Adipose tissue (tissue), 3 donors: Measurements from ENCODE around the gene GALT. TPM values are rescaled to one million over a fixed set of nuclear protein-coding genes. Genes with fewer than 3 reads are reported as not detected.
"Not testable (repeated sequence)": the region's sequence is repeated elsewhere in the genome, so short reads cannot be mapped to it uniquely, and the experiment has no call there.

Source experiments
- H3K27ac ChIP-seq: one replicate; pipeline ENCODE4 v1.5.1; 2013; ENCODE audit warnings: low read depth, low read length
- WGBS, 3 donors: extraction: QIAGEN DNeasy Blood & Tissue Kit; methylation state at CpG; one replicate each; pipeline ENCODE4 v1.1.7; 2013; 5-methylcytosine and 5-hydroxymethylcytosine counted together
- polyA plus RNA-seq, 3 donors: library from polyadenylated mRNA; stranded (reverse); fragments of 200-250 nt; gene quantifications; one replicate each; pipeline ENCODE4 v1.2.3, GENCODE V29; 2013
- donor health status: healthy with polysubstance abuse.
- donor health status: Bipolar disorder and iron deficiency.
- donor health status: healthy.

GALT gene
- polyA plus RNA-seq, 3 donors, result 18.5 to 35.9 (median 26.6) TPM

DNA sequence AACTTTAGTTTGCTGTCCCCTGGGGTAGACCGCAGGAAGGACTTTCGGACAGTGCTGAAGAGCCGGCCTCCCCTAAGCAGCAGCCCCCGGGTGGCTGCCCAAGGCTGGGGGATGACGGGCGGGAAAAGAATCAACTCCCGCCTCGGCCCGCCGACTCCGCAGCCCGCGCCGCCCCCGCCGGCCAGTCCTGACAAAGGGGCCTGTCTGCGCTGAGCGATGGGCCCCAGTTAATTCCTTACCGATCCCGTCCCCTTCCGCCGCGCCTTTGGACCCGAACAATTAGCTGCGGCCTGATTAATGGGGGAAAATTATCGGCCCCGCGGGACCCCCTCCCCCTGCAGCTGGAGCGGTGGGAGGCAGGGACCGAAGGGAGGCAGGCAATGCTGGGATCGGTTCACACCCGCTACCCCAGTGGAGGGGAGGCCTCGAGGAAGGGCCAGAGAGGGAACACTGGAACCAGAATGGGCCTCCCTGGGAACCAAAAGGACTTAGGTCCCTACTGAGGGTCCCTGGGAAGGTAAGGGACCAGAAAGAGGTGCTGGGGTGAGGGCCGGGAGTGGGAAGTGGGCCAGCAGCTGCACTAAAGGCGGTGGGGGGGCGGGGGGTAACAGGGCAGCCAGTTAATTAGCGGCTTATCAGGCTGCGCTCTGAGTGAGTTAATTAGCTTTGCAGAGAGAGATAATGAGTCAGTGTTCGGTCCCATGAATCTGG, 21.8 kb upstream of the GALT start:
- H3K27ac ChIP-seq, result no peak overlapping the region
- 16 to 20% (median 18%) methylated on average over 39 of the region's 39 CpGs for WGBS, 3 donors

GRCh38 chr9:34625186-34625486, 21.3 kb upstream of the GALT start:
- H3K27ac ChIP-seq, result no peak overlapping the region
- WGBS, 3 donors, result 57 to 75% (median 75%) methylated on average over 3 of the region's 3 CpGs

DNA sequence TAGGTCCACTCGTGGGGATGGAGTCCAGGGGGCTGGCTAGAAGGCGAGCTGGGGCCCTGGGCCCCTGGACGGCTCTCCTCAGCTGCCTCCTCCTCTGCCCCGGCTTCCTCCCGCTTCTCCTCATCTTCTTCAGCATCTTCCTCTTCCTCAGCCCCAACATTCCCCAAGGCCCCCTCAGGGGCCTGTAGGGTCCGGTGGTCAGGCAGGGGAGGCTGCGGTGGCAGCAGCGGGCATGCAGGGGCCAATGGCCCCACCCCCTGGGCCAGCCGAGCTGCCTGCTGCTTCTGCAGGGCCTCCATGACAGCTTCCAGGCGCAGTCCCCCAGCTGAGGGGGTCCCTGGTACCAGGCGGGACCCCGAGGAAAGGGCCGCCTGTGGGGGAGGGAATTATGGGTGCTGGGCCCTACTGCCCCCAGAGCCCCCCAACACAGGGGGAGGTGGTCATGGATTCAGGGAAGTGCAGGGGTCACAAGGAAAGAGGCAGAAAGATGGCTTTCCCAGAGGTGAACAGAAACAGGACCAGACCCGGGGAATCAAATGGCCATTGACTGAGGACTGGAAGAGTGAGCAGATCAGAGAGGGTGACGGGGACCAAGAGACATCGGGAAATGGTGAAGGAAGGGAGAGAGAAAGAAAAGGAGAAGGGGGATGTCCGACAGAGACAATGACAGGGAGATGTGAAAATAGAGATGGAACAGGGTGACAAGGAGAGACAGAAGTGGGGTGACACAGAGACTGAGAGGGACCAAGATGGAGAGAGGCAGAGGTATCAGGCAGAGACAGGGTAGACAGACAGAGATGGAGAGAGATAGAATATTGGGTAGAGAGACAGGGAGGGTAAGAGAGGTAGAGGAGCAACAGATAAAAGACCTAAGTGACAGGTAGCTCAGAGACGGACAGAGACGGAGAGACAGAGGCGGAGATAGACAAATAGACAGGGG, 18.5 kb upstream of the GALT start:
- H3K27ac ChIP-seq, result no peak overlapping the region
- 35 to 41% (median 37%) methylated on average over 20 of the region's 20 CpGs for WGBS, 3 donors

DNA sequence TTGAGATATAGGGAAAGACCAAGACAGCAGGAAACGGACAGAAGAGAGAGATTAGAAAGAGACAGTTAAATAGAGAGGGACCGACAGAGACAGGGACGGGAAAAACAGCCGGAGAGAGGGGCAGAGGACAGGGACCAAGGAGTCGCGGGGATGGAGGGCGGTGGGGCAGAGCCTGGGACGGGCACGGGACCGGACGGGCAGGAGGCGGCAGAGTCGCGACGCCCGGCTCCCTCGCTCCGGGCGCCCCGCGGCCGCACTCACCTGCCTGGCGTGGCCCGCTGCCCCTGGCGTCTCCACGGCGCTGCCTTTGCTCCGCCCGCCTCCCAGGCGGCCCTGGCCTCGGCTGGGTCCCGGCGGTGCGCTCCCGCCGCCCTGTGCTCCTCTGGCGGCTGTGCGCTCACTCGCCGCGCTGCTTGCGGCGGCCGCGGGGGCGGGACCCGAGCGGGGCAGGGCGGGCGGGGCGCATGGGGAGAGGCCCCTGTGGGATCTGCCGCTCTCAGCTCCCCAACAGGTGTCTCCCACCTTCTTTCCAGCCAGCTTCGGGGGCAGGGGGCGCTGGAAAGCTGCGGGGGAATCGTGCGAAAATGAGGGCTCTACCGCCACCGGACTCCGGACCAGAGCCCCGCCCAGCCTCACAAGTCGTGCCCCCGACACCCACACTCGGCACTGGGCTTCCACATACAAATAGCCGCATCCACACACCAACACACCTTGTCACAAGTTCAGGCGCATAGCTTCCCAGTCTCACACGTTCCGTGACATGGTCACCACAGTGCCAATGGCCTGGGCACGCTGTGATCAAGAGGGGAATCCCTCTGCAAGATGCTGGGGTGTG, 17.6 kb upstream of the GALT start, which contains the start of gene ARID3C:
Gene ARID3C (minus strand): TSS at position 411 of the 835 bp plus-strand sequence. CDS start 1,052 bp downstream, outside the sequence.
- no peak within 1 kb of the TSS for H3K27ac ChIP-seq
- 1 to 2% (median 2%) methylated on average over 56 to 64 of the region's 69 CpGs for WGBS, 3 donors

DNA sequence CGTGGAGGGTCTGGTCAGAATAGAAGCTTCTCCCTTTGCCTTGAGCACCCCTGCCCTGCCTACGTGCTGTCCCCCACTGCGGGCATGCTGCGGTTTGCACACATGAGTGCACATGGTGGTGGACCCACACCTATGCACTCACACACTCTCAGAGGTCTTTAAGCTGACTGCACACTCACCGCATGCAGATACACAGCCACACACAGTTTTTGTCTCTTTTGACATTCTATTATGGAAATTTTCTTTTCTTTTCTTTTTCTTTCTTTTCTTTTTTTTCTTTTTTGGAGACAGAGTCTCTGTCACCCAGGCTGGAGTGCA, 17.0 kb upstream of the GALT start:
- 24 to 33% (median 30%) methylated on average over 5 of the region's 5 CpGs for WGBS, 3 donors
- H3K27ac ChIP-seq, result no peak overlapping the region

DNA sequence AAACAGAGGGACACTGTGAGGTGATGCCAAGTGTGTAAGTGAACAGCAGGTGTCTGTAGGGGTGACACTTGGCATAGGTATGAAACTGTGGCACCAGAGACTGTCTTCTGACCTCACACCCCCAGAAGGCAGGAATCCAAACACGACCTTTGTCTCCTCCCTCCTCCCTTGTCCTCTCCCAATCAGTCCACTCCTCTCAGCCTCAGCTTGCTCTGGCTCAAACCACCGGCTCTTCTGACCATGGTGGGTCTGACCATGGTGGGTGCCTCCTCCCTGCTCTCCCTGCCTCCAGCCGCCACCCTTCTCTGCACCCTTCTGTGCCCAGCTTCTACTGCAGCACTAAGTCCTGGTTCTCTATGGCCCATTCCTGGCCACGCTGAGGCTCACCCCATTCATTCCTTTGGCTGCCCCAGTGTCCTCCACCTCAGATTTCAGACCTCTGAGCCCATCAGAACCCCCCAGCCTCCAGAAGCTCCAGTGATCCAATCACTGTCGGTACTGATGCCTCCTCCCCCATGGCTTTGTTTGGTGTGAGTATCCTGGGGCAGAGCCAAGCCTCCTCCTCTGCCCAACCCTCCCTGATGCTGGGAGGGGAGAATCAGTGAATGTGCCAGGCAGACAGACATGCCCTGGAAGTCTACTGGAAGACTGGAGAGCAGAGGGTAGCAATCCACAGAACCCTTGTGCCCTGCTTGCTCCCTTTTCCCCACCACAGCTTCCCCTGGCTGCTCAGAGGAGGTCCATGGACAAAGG, 15.9 kb upstream of the GALT start:
- 26 to 36% (median 30%) methylated on average over 5 of the region's 5 CpGs for WGBS, 3 donors

DNA sequence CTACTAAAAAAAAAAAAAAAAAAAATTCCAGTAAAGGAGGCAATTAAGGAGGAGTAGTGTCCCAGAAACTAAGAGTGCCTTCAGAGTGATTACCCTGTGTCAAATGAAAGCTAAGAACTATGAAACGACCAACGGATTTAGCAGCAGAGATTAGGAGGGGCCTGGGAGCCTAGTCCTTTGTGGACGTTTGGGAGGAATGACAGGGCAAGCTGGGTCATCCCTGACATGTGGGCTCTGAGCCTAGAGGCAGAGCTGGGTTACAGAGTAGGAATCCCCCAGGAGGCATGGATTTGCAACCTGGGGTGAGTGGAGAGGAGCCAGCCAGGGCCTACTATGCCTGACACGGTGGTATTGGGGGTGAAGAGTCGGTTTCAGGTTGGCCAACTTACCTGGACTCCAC, 13.3 kb upstream of the GALT start:
- 55 to 69% (median 60%) methylated on average over 5 of the region's 5 CpGs for WGBS, 3 donors
- H3K27ac ChIP-seq, result no peak overlapping the region

More for the DNA sequence above, 15.9 kb upstream of the GALT start:
- no peak overlapping the region for H3K27ac ChIP-seq

DNA sequence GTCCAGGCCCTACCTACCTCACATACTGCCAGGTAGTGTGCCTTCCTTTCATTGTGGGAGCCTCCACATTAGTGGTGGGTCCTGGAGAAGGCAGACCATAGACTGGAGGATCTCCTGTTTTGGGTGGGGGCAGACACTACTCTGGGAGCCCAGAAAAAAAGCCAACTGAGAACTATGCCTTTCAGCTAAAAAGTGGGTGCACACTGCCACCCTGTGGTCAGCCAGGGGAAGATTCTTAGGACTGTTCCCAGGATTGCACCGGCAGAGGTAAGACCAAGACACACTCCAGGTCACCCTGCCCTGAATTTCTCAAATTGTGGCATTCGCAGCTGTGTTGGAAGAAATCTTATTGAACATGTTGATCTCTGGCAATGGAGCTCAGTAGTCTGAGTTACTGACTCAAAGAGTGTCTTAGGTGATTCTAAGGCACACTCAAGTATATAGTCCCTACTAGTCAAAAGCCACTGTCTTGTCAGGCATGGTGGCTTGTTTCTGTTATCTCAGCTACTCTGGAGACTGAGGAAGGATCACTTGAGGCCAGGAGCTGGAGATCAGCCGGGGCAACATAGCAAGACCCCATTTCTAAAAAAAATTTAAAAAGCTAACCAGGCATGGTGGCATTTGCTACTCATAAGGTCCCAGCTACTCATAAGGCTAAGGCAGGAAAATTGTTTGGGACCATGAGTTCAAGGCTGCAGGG, 12.5 kb upstream of the GALT start:
- WGBS, 3 donors, result 13 to 24% (median 23%) methylated on average over 3 of the region's 3 CpGs
- H3K27ac ChIP-seq, result no peak overlapping the region

- no peak overlapping the region for H3K27ac ChIP-seq
- 68 to 85% (median 71%) methylated on average over 3 of the region's 3 CpGs for WGBS, 3 donors
Measured at GRCh38 chr9:34634551-34635248, 11.8 kb upstream of the GALT start.

- WGBS, 3 donors, result 87 to 94% (median 93%) methylated on average over 14 of the region's 14 CpGs
Measured at GRCh38 chr9:34635556-34635955, 10.9 kb upstream of the GALT start.

DNA sequence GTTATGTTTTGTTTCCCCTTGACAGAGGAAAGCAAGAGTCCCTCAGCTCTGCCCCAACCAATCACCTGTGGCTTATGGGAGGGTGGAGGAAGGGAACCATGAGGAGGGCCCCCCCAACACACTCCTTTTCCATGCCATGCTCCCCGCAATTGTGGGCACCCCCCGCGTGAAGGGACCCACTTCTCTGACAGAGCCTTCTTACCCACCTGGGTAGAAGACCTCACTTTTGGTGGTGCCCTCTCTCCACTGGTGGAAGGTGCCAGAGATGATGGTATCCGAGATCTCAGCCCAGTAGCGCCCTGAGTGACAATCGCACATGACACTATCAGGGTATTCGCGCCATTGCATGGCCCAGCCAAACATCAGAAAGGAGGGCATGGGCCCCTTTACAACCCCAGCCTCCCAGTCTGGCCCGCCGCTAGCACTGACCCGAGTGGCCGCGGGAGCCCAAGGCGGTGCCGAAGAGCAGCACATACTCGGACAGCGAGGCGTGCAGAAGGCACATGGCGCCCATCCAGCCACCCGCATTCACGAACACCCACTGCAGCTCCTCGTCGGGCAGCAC, 9.6 kb upstream of the GALT start:
- WGBS, 3 donors, result 9 to 10% (median 9%) methylated on average over 23 of the region's 23 CpGs
- no peak overlapping the region for H3K27ac ChIP-seq

More at GRCh38 chr9:34635556-34635955, 10.9 kb upstream of the GALT start:
- no peak overlapping the region for H3K27ac ChIP-seq

GRCh38 chr9:34637356-34638137, 8.9 kb upstream of the GALT start, which contains the start of gene SIGMAR1:
TSS of gene SIGMAR1 (minus strand) at chr9:34637787. CDS start at chr9:34637697, 90 bp downstream.
- no peak within 1 kb of the TSS for H3K27ac ChIP-seq
- 0 to 1% (median 0%) methylated on average over 61 to 74 of the region's 74 CpGs for WGBS, 3 donors

- H3K27ac ChIP-seq, result no peak overlapping the region
- WGBS, 3 donors, result 17 to 31% (median 30%) methylated on average over 7 of the region's 7 CpGs
Measured at GRCh38 chr9:34638138-34638445, 8.4 kb upstream of the GALT start.

GRCh38 chr9:34639322-34639721, 7.2 kb upstream of the GALT start:
- whole genome bisulfite sequencing, 3 donors, result 84 to 92% (median 91%) methylated on average over 8 of the region's 8 CpGs
- not testable (repeated sequence) for H3K27ac ChIP-seq

GRCh38 chr9:34642679-34643078, 3.8 kb upstream of the GALT start:
- H3K27ac ChIP-seq, result no peak overlapping the region
- 96 to 100% (median 97%) methylated on average over 1 of the region's 1 CpG for WGBS, 3 donors

GRCh38 chr9:34644766-34645314, 1.6 kb upstream of the GALT start:
- H3K27ac ChIP-seq, result no peak overlapping the region
